GM23338 (cell line): Measurements from ENCODE around the gene ERRFI1. TPM values are rescaled to one million over a fixed set of nuclear protein-coding genes. Genes with fewer than 3 reads are reported as not detected.

Experiments
- ATAC-seq: fragments of 200-7000 bp; cut with Tn5 transposase; 3 replicates; pipeline ENCODE4 v1.9.1; 2020
- DNase-seq: peaks from one replicate; pipeline ENCODE4 v3.0.0-alpha.2; 2015; ENCODE audit warnings: low spot score
- H2AFZ ChIP-seq: fragments of 200-600 bp; sonication (generic); 2 replicates; pipeline ENCODE4 v1.8.0; 2016; ENCODE audit warnings: antibody characterized with exemption, mild to moderate bottlenecking, moderate library complexity
- H3F3A ChIP-seq: fragments of 200-600 bp; sonication (generic); replicated peaks from 2 replicates; pipeline ENCODE4 v1.8.0; 2017; ENCODE audit warnings: antibody characterized with exemption, mixed run types, low read depth
- H3K27ac ChIP-seq: fragments of 200-600 bp; sonication (generic); 2 replicates; pipeline ENCODE4 v1.6.1; 2016; ENCODE audit warnings: low read depth
- H3K27me3 ChIP-seq: fragments of 200-600 bp; sonication (generic); 2 replicates; pipeline ENCODE4 v1.8.0; 2016; ENCODE audit warnings: mild to moderate bottlenecking, mixed run types, moderate library complexity; ENCODE audit not compliant: insufficient read depth
- H3K36me3 ChIP-seq: fragments of 200-600 bp; sonication (generic); 2 replicates; pipeline ENCODE4 v1.8.0; 2016; ENCODE audit warnings: mild to moderate bottlenecking; ENCODE audit not compliant: insufficient read depth
- H3K4me1 ChIP-seq: fragments of 200-600 bp; sonication (generic); 2 replicates; pipeline ENCODE4 v1.8.0; 2016; ENCODE audit warnings: mild to moderate bottlenecking, moderate library complexity; ENCODE audit not compliant: insufficient read depth
- H3K4me2 ChIP-seq: fragments of 200-600 bp; sonication (generic); 2 replicates; pipeline ENCODE4 v1.7.1; 2017; ENCODE audit warnings: mixed run types
- H3K4me3 ChIP-seq: fragments of 200-600 bp; sonication (generic); 2 replicates; pipeline ENCODE4 v1.6.1; 2016; ENCODE audit warnings: mixed run types
- H3K79me2 ChIP-seq: fragments of 200-600 bp; sonication (generic); replicated peaks from 2 replicates; pipeline ENCODE4 v1.8.0; 2017; ENCODE audit warnings: mild to moderate bottlenecking; ENCODE audit not compliant: insufficient read depth
- H3K9me2 ChIP-seq: fragments of 200-600 bp; sonication (generic); 2 replicates; pipeline ENCODE4 v1.8.0; 2017; ENCODE audit not compliant: insufficient read depth
- H4K20me1 ChIP-seq: fragments of 200-600 bp; sonication (generic); replicated peaks from 2 replicates; pipeline ENCODE4 v1.8.0; 2017; ENCODE audit warnings: mild to moderate bottlenecking; ENCODE audit not compliant: insufficient read depth
- H3K27ac Mint-ChIP-seq: 2 replicates; pipeline ENCODE4 v1.8.0; 2020; ENCODE audit warnings: inconsistent platforms, mild to moderate bottlenecking, moderate library complexity, mixed read lengths
- H3K27me3 Mint-ChIP-seq: 3 replicates; pipeline ENCODE4 v1.8.0; 2022; ENCODE audit warnings: low read depth, mild to moderate bottlenecking, moderate library complexity, mixed read lengths, inconsistent platforms; ENCODE audit not compliant: insufficient read depth, poor library complexity
- H3K36me3 Mint-ChIP-seq: 3 replicates; pipeline ENCODE4 v1.8.0; 2021; ENCODE audit warnings: low read depth, mild to moderate bottlenecking, inconsistent platforms, moderate library complexity, mixed read lengths
- H3K4me1 Mint-ChIP-seq: 3 replicates; pipeline ENCODE4 v1.8.0; 2020; ENCODE audit warnings: mild to moderate bottlenecking, inconsistent platforms, mixed read lengths
- H3K4me3 Mint-ChIP-seq: 3 replicates; pipeline ENCODE4 v1.8.0; 2021; ENCODE audit warnings: moderate library complexity, mild to moderate bottlenecking, inconsistent platforms, mixed read lengths
- H3K9me3 Mint-ChIP-seq: 3 replicates; pipeline ENCODE4 v1.8.0; 2020; ENCODE audit warnings: moderate library complexity, mild to moderate bottlenecking, inconsistent platforms, mixed read lengths
- CREB1 ChIP-seq: fragments of 250-450 bp; sonication (Bioruptor Pico); IDR thresholded peaks from 2 replicates; pipeline ENCODE4 v1.5.0; 2020; ENCODE audit warnings: low read depth, mild to moderate bottlenecking, moderate library complexity
- ETS1 ChIP-seq: IDR thresholded peaks from 2 replicates; pipeline ENCODE4 v1.6.1; 2016; ENCODE audit warnings: antibody characterized with exemption
- EZH2 ChIP-seq: fragments of 200-600 bp; sonication (generic); IDR thresholded peaks from one replicate; pipeline ENCODE4 v1.8.0; 2017; ENCODE audit warnings: antibody characterized with exemption, mild to moderate bottlenecking, low read depth; ENCODE audit not compliant: unreplicated experiment
- JUNB ChIP-seq: IDR thresholded peaks from one replicate; pipeline ENCODE4 v1.6.1; 2016; ENCODE audit warnings: antibody characterized with exemption; ENCODE audit not compliant: unreplicated experiment
- NANOG ChIP-seq: IDR thresholded peaks from 2 replicates; pipeline ENCODE4 v1.6.1; 2016; ENCODE audit warnings: antibody characterized with exemption, borderline replicate concordance
- POLR2AphosphoS5 ChIP-seq: IDR thresholded peaks from 2 replicates; pipeline ENCODE4 v1.6.1; 2016; ENCODE audit warnings: antibody characterized with exemption, low read depth
- REST ChIP-seq: IDR thresholded peaks from one replicate; pipeline ENCODE4 v1.6.1; 2018; ENCODE audit warnings: antibody characterized with exemption; ENCODE audit not compliant: unreplicated experiment
- STAT1 ChIP-seq: IDR thresholded peaks from one replicate; pipeline ENCODE4 v1.6.1; 2016; ENCODE audit warnings: antibody characterized with exemption; ENCODE audit not compliant: unreplicated experiment
- ZNF114 ChIP-seq: fragments of 250-450 bp; sonication (Bioruptor Pico); IDR thresholded peaks from 2 replicates; pipeline ENCODE4 v1.5.0; 2020; ENCODE audit warnings: mild to moderate bottlenecking, moderate library complexity
- ZNF331 ChIP-seq: fragments of 250-450 bp; sonication (Bioruptor Pico); IDR thresholded peaks from 2 replicates; pipeline ENCODE4 v1.5.0; 2020; ENCODE audit warnings: low read depth, mild to moderate bottlenecking, moderate library complexity
- ZNF462 ChIP-seq: fragments of 250-450 bp; sonication (Bioruptor Pico); IDR thresholded peaks from 2 replicates; pipeline ENCODE4 v1.5.0; 2020; ENCODE audit warnings: mild to moderate bottlenecking, moderate library complexity
- polyA plus RNA-seq: library from polyadenylated mRNA; unstranded; fragments of >200 nt; fragmentation: Nextera tagmentation; extraction: Ambion mirVana; gene quantifications from 2 replicates; pipeline ENCODE4 v1.2.1, GENCODE V29; 2016
- total RNA-seq: library from RNA; depleted of rRNA; stranded (reverse); fragments of >200 nt; shearing (Covaris generic); gene quantifications from 2 replicates; pipeline ENCODE4 v1.2.3, GENCODE V29; 2014

ERRFI1 gene
- total and polyA plus RNA-seq, 2 experiments from 2014 or later, result 22.9 to 59.8 TPM

- TF ChIP-seq REST (no peak), ETS1 (no peak), STAT1 (no peak), POLR2AphosphoS5 (no peak)
Observed at GRCh38 chr1:8021676-8022266, 4.3 kb downstream of the ERRFI1 start (continued).

GRCh38 chr1:8020032-8020431 lies 6.1 kb downstream of the ERRFI1 start:
- Mint-ChIP-seq H3K27ac (peak overlapping the region; percentile 27; the same call in 1 of the 2 replicates), H3K36me3 (peaks cover 1% of the 10 kb centered on the region; the same call in 2 of the 3 replicates), H3K9me3 (no peaks in the 10 kb centered on the region), H3K4me1 (peaks cover 90% of the 10 kb centered on the region), H3K4me3 (no peak overlapping the region), H3K27me3 (peaks cover 2% of the 10 kb centered on the region)
- Histone ChIP-seq H3K27me3 (no peaks in the 10 kb centered on the region), H3K36me3 (no peaks in the 10 kb centered on the region), H4K20me1 (peaks cover 56% of the 10 kb centered on the region), H3K79me2 (peaks cover 100% of the 10 kb centered on the region), H3F3A (no peaks in the 10 kb centered on the region), H2AFZ (no peak overlapping the region), H3K4me1 (peaks cover 94% of the 10 kb centered on the region), H3K4me3 (no peak overlapping the region), H3K9me2 (no peaks in the 10 kb centered on the region), H3K27ac (0 out of 2 replicates have a peak overlapping the region, but pooled peaks have one; percentile 34), H3K4me2 (peak overlapping the region; percentile 67; the same call in 1 of the 2 replicates)
- ATAC-seq (no peak), DNase-seq (no peak)
- TF ChIP-seq ZNF462 (CRISPR knock-in tag) (no peak), EZH2 (no peak), CREB1 (CRISPR knock-in tag) (no peak), ZNF114 (CRISPR knock-in tag) (no peak), STAT1 (no peak), ZNF331 (CRISPR knock-in tag) (no peak), NANOG (no peak), POLR2AphosphoS5 (no peak), JUNB (no peak)
